NCI-H748 (cell line): Measurements from ENCODE around the gene PHKA2.
"Not testable (repeated sequence)": the region's sequence is repeated elsewhere in the genome, so short reads cannot be mapped to it uniquely, and the experiment has no call there.

Experiments used
- DNase-seq: peaks from one replicate; lab custom pipeline; 2025; ENCODE audit not compliant: unreplicated experiment; lab: John Stamatoyannopoulos, UW

PHKA2 gene

GRCh38 chrX:18871161-18871890 is 112.6 kb downstream of the PHKA2 start:
- DNase-seq, result no peak

DNA sequence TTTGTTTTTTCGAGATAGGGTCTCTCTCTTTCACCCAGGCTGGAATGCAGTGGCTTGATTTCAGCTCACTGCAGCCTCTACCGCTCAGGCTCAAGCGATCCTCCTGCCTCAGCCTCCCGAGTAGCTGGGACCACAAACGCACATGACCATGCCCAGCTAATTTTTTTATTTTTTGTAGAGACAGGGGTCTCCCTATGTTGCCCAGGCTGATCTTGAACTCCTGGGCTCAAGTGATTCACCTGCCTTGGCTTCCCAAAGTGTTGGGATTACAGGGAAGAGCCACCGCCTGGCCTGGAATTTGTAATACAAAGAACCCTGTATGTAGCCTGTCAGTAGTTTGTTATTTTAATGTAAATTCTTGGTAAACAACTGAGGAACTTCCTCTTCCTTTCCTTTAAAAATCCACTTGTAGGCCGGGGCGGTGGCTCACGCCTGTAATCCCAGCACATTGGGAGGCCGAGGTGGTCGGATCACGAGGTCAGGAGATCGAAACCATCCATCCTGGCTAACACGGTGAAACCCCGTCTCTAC is 119.5 kb downstream of the PHKA2 start:
- DNase-seq, result no peak

GRCh38 chrX:18861511-18861910 is 122.4 kb downstream of the PHKA2 start:
- DNase-seq, result no peak

DNA sequence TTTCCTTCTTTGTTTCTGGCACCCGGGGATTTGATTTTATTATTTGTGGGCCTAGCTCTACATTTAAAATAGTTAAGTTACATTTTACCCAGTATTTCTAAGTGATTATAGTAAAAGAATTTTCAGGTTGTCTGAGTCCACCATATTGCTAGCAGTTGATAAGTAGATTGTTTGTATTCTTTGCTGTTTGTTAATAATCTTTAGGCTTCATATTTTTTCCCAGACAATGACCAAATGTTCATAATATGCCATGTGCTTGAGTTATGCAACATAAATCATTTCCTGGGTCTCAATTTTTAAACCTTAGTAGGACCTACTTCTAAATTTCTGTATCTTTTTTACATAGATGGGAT is 127.3 kb downstream of the PHKA2 start:
- DNase-seq, result no peak

GRCh38 chrX:18855919-18856644 is 127.8 kb downstream of the PHKA2 start:
- DNase-seq, result no peak

DNA sequence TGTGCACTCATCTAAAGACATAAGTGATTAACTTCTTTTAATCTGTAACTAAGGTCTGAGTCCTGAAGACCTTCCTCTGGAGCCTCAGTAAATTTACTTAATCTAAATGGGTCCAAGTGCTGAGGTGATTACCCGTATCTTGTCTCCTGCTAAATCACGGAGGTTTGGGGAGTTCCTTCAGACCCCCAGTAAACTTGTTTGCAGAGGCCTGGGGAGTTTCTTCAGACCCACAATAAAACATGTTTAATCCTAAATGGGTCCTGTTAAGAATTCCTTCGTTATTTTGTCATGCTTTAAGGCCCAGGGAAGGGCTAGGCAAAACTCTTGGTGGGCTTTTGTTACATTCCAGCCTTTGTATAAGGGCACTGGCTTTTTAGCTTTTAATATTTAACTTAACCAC is 136.0 kb downstream of the PHKA2 start:
- DNase-seq, result not testable (repeated sequence)
